ENCODE data around the gene PPP6R3. TPM values are rescaled to one million over a fixed set of nuclear protein-coding genes. Genes with fewer than 3 reads are reported as not detected.
"Not testable (repeated sequence)": the region's sequence is repeated elsewhere in the genome, so short reads cannot be mapped to it uniquely, and the experiment has no call there.

The PPP6R3 gene
- total RNA-seq, 1 donor from 2014 or later: 128 TPM

GRCh38 chr11:68594123-68594522, 133.6 kb downstream of the PPP6R3 start:
- no peak for DNase-seq (ENCODE audit: low read depth, low spot score)

- peak; percentile 8 for DNase-seq (ENCODE audit: low read depth, low spot score)
These were observed 135.7 kb downstream of the PPP6R3 start for GRCh38 chr11:68596231-68596630.

GRCh38 chr11:68598816-68599653, 138.5 kb downstream of the PPP6R3 start:
- DNase-seq (ENCODE audit: low read depth, low spot score): no peak

- no peak for DNase-seq (ENCODE audit: low read depth, low spot score)
These were observed 140.6 kb downstream of the PPP6R3 start for GRCh38 chr11:68601147-68601546.

- DNase-seq (ENCODE audit: low read depth, low spot score): no peak
These were observed 149.2 kb downstream of the PPP6R3 start for GRCh38 chr11:68609761-68610160.

- no peak for DNase-seq (ENCODE audit: low read depth, low spot score)
These were observed 150.0 kb downstream of the PPP6R3 start for GRCh38 chr11:68610452-68611116.

- DNase-seq (ENCODE audit: low read depth, low spot score): no peak
These were observed 155.1 kb downstream of the PPP6R3 start for GRCh38 chr11:68615657-68616056.

GRCh38 chr11:68617925-68618809, 157.6 kb downstream of the PPP6R3 start:
- no peak for DNase-seq (ENCODE audit: low read depth, low spot score)

- no peak for DNase-seq (ENCODE audit: low read depth, low spot score)
These were observed 161.3 kb downstream of the PPP6R3 start for GRCh38 chr11:68621826-68622225.

GRCh38 chr11:68623706-68624105, 163.2 kb downstream of the PPP6R3 start:
- DNase-seq (ENCODE audit: low read depth, low spot score): not testable (repeated sequence)

- not testable (repeated sequence) for DNase-seq (ENCODE audit: low read depth, low spot score)
These were observed 164.5 kb downstream of the PPP6R3 start for GRCh38 chr11:68625069-68625468.

GRCh38 chr11:68626236-68626635, 165.7 kb downstream of the PPP6R3 start:
- not testable (repeated sequence) for DNase-seq (ENCODE audit: low read depth, low spot score)

- DNase-seq (ENCODE audit: low read depth, low spot score): not testable (repeated sequence)
These were observed 168.3 kb downstream of the PPP6R3 start for GRCh38 chr11:68628837-68629236.

- DNase-seq (ENCODE audit: low read depth, low spot score): not testable (repeated sequence)
These were observed 171.8 kb downstream of the PPP6R3 start for GRCh38 chr11:68632375-68632774.

GRCh38 chr11:68632802-68633201, 172.2 kb downstream of the PPP6R3 start:
- peak; percentile 26 for DNase-seq (ENCODE audit: low read depth, low spot score)

GRCh38 chr11:68634606-68635005, 174.1 kb downstream of the PPP6R3 start:
- DNase-seq (ENCODE audit: low read depth, low spot score): not testable (repeated sequence)

GRCh38 chr11:68635172-68635571, 174.6 kb downstream of the PPP6R3 start:
- not testable (repeated sequence) for DNase-seq (ENCODE audit: low read depth, low spot score)

GRCh38 chr11:68635883-68636282, 175.3 kb downstream of the PPP6R3 start:
- DNase-seq (ENCODE audit: low read depth, low spot score): not testable (repeated sequence)

GRCh38 chr11:68639322-68639721, 178.8 kb downstream of the PPP6R3 start:
- not testable (repeated sequence) for DNase-seq (ENCODE audit: low read depth, low spot score)

GRCh38 chr11:68641880-68642279, 181.3 kb downstream of the PPP6R3 start:
- no peak for DNase-seq (ENCODE audit: low read depth, low spot score)

- no peak for DNase-seq (ENCODE audit: low read depth, low spot score)
These were observed 183.0 kb downstream of the PPP6R3 start for GRCh38 chr11:68643585-68643984.

- no peak for DNase-seq (ENCODE audit: low read depth, low spot score)
These were observed 186.3 kb downstream of the PPP6R3 start for GRCh38 chr11:68646832-68647231.

All from pulmonary artery endothelial cell (primary cell).